ENCODE results near the gene NXPH3. TPM values are rescaled to one million over a fixed set of nuclear protein-coding genes. Genes with fewer than 3 reads are reported as not detected.

Gene NXPH3
- total and polyA plus RNA-seq, 2 of the 13 experiments (the other 11 are each of a cell fraction or from before 2014, with no cell fraction given): 0.04 to 0.58 TPM

GRCh38 chr17:49574945-49575678 lies 559 bp upstream of the NXPH3 start (continued):
- TF ChIP-seq MXD1 (CRISPR knock-in tag; IDR thresholded peaks at IDR 0.05): no peak
- no peak for TF ChIP-seq KLF15 (CRISPR knock-in tag; IDR thresholded peaks at IDR 0.05; ENCODE audit: borderline replicate concordance)
- TF ChIP-seq ZNF496 (CRISPR knock-in tag; IDR thresholded peaks at IDR 0.05; ENCODE audit: insufficient replicate concordance): no peak
- TF ChIP-seq ZFX (CRISPR knock-in tag; IDR thresholded peaks at IDR 0.05; ENCODE audit: low read depth): no peak
- peak; percentile 31; the same call in 1 of the 2 replicates for TF ChIP-seq GABPB1 (CRISPR knock-in tag; IDR thresholded peaks at IDR 0.05)
- TF ChIP-seq GATAD2A (CRISPR knock-in tag; IDR thresholded peaks at IDR 0.05): no peak
- TF ChIP-seq TAF1 (CRISPR knock-in tag; IDR thresholded peaks at IDR 0.05): no peak
- no peak for TF ChIP-seq ZNF253 (CRISPR knock-in tag; IDR thresholded peaks at IDR 0.05; ENCODE audit: borderline replicate concordance)
- TF ChIP-seq ZNF570 (CRISPR knock-in tag; IDR thresholded peaks at IDR 0.05; ENCODE audit: borderline replicate concordance): no peak
- no peak for TF ChIP-seq JDP2 (CRISPR knock-in tag; IDR thresholded peaks at IDR 0.05; ENCODE audit: borderline replicate concordance)
- no peak for TF ChIP-seq FOXA1 (IDR thresholded peaks at IDR 0.05)
- TF ChIP-seq FOXA1 (CRISPR knock-in tag; IDR thresholded peaks at IDR 0.05): 0 out of 2 replicates have a peak, but pooled peaks have one; percentile 4
- peak; percentile 29; the same call in 1 of the 2 replicates for TF ChIP-seq KDM1A (CRISPR knock-in tag; IDR thresholded peaks at IDR 0.05)
- TF ChIP-seq ISL2 (CRISPR knock-in tag; IDR thresholded peaks at IDR 0.05): no peak
- no peak for TF ChIP-seq ZNF703 (CRISPR knock-in tag; IDR thresholded peaks at IDR 0.05; ENCODE audit: borderline replicate concordance)
- no peak for TF ChIP-seq ZNF251 (CRISPR knock-in tag; IDR thresholded peaks at IDR 0.05)
- no peak for TF ChIP-seq ZNF891 (CRISPR knock-in tag; IDR thresholded peaks at IDR 0.05)
- no peak for TF ChIP-seq KIAA2018 (CRISPR knock-in tag; IDR thresholded peaks at IDR 0.05; ENCODE audit: borderline replicate concordance)
- no peak for TF ChIP-seq KDM6A (CRISPR knock-in tag; IDR thresholded peaks at IDR 0.05; ENCODE audit: low read depth)
- no peak for TF ChIP-seq ZNF75D (CRISPR knock-in tag; IDR thresholded peaks at IDR 0.05; ENCODE audit: borderline replicate concordance)
- no peak for TF ChIP-seq SETDB1 (CRISPR knock-in tag; IDR thresholded peaks at IDR 0.05; ENCODE audit: borderline replicate concordance)
- no peak for TF ChIP-seq PHB2 (IDR thresholded peaks at IDR 0.05; ENCODE audit: partially characterized antibody)
- TF ChIP-seq CBFB (CRISPR knock-in tag; IDR thresholded peaks at IDR 0.05): peak; percentile 59; the same call in 1 of the 2 replicates

Data from HepG2 (cell line).